Ramos (cell line): ENCODE measurements around the gene SLC25A13.

Source experiments
- in situ Hi-C: fragments of 300-500 bp; cut with MboI; formaldehyde crosslinking; loops from one replicate; pipeline ENCODE4 v1.14.3; 2022; ENCODE audit warnings: low sequenced_read_pairs; ENCODE audit not compliant: unreplicated experiment

The SLC25A13 gene

GRCh38 chr7:96327429-96327828 lies 5.5 kb upstream of the SLC25A13 start:
- in situ Hi-C loops, result loop anchor here (10.0 kb wide), 1 partner anchor 377 kb away; the partner anchor contains the start of gene SEM1

DNA sequence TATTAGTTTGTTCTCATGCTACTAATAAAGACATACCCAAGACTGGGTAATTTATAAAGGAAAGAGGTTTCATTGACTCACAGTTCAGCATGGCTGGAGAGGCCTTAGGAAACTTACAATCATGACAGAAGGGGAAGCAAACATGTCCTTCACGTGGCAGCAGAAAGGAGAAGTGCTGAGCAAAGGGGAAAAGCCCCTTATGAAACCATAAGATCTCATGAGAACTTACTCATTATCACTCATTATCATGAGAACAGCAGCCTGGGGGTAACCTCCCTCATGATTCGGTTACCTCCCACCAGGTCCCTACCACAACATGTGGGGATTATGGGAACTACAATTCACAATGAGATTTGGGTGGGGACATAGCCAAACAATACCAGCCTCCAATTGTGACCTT lies 4.9 kb upstream of the SLC25A13 start:
- in situ Hi-C loops, result loop anchor here (10.0 kb wide), 1 partner anchor 378 kb away; the partner anchor contains the start of gene SEM1

- in situ Hi-C loops, result loop anchor here (10.0 kb wide), 1 partner anchor 382 kb away; the partner anchor contains the start of gene SEM1
Measured at GRCh38 chr7:96322847-96323461, 1.1 kb upstream of the SLC25A13 start.

GRCh38 chr7:96322373-96322695 lies 436 bp upstream of the SLC25A13 start:
- in situ Hi-C loops, result loop anchor here (10.0 kb wide), 1 partner anchor 382 kb away; the partner anchor contains the start of gene SEM1

GRCh38 chr7:96321031-96321657 lies 754 bp downstream of the SLC25A13 start:
- in situ Hi-C loops, result loop anchor here (10.0 kb wide), 1 partner anchor 384 kb away; the partner anchor contains the start of gene SEM1

GRCh38 chr7:96320442-96320841 lies 1.5 kb downstream of the SLC25A13 start:
- in situ Hi-C loops, result loop anchor here (10.0 kb wide), 1 partner anchor 384 kb away; the partner anchor contains the start of gene SEM1

DNA sequence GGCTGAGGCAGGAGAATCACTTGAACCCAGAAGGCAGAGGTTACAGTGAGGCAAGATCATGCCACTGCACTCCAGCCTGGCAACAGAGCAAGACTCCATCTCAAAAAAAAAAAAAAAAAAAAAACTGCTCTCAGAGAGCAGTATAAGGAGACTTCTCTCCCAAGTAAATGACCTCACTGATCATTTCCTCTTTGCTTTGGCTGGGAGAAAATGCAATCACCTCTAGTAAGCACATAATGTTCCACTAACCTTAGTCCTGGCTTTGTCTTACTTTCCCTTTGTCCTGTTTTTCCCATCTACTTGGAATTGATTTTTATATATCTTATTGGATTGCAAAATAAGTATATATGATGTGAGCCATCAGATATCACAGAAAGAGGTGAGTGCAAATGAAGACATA lies 2.5 kb downstream of the SLC25A13 start:
- in situ Hi-C loops, result no loop called here

- in situ Hi-C loops, result no loop called here
Measured at GRCh38 chr7:96316949-96317348, 4.9 kb downstream of the SLC25A13 start.

- in situ Hi-C loops, result no loop called here
Measured at GRCh38 chr7:96315125-96315512, 6.8 kb downstream of the SLC25A13 start.

DNA sequence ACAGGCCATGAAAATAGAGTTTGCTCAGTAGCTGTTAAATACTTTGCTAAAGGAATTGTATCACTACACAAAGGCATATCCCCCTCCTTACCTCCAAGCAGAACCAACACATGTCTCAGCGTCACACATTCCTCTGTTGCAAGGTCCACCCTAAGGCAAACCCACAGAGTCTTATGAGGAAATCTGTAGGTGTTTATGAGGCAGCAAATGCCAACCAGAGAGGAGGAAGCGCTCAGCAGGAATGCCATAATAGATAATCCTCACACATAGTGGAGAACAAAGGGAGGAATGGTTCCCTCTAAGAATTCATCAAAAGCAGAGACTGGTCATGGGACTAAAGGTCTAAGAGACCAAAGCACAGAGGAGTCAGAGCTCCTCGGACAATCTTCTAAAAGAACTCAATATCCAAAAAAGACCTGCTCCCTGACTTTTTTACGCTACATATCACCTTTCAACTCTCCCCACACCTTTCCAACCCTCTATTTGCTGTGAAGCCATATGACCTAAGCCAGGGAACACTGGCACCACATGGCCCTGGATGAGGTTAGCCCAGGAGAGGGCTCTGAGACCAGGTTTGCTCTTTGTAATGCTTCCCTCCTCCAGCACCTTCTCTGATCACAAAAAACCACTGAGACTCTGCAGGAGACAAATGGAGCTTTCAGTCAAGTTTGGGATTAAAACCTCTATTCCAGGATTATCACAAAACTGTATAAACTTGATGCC lies 7.3 kb downstream of the SLC25A13 start:
- in situ Hi-C loops, result no loop called here

DNA sequence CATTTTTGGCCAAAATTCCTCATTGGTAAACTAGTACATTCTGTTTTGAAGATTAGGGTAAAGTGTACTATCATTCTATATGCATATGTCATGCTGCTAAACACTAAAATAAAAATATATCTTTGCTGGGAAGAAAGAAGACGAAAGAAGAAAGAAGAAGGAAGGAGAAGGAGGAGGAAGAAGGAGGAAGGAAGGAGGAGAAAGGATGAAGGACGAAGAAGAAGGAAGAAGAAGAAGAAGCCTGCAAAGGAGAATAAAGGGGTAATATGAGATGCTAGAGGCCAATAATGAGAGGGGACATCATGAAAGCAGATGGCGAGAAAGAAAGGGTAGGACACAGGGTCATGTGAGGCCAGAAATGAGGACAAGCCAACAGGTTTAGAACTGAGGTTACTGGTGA lies 8.0 kb downstream of the SLC25A13 start:
- in situ Hi-C loops, result no loop called here

DNA sequence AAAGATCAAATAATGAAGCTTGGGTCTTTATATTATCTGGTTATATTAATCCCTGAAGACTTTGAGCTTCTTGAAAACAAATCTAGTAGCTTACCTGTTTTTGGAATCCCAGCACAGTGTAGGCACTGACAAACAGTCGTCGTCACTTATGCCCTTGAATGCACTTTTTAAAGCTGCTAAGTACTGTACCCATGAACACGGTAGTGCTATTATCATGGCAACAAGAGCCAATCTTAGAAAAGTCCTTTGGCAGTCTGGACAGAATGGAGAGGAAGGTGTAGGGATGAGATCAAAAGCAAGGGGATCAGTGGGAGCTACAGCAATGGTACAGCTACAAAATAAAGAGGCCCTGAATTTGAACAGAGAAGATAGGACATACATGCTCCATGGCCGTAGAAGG lies 9.4 kb downstream of the SLC25A13 start:
- in situ Hi-C loops, result no loop called here

- in situ Hi-C loops, result no loop called here
Measured at GRCh38 chr7:96311967-96312366, 9.9 kb downstream of the SLC25A13 start.

GRCh38 chr7:96310110-96310509 lies 11.8 kb downstream of the SLC25A13 start:
- in situ Hi-C loops, result no loop called here

DNA sequence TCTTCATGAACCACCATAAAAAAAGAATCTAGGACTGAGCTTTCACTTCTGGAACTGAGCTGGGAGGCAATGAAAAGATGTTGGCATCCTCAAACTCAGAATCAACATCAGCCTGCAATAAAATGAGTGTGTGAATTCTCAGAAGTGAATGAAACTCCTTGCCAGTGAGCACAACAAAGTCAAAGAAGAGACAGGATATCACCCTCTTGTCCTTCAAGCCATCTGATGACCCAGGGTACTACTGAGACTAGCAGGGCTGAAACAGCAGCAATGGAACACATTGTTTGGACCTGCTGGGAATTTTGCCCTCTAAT lies 13.0 kb downstream of the SLC25A13 start:
- in situ Hi-C loops, result no loop called here

DNA sequence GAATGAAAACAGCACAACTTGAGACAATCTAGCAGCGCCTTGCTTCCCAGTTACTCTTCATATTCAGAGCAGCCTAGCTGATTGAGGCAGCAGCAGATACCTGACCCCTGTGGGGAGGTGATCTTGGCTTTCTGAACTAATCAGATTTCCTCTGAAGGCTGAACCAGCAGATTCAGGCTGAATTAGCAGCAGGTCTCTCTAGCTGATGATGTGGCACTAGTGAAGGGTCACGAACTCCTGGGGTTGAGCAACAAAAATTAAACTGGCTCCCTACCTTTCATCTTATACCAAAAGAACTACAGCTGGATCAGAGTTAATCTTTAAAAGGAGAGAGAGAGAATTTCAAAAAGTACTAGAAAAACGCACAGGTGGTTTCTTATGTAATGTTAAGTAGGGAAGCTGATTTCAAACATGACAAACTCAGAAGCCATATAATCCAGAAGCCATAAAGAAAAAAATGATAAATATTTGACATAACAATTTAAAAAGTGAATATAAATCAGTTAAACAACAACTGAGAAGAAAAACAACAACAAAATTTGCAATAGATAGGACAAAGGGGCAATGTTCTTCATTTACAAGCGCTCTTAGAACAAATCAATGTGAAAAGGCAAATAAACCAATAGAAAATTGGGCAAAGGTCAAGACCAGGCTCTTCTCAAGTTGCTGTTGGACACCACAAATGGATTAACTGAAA lies 13.5 kb downstream of the SLC25A13 start:
- in situ Hi-C loops, result no loop called here

DNA sequence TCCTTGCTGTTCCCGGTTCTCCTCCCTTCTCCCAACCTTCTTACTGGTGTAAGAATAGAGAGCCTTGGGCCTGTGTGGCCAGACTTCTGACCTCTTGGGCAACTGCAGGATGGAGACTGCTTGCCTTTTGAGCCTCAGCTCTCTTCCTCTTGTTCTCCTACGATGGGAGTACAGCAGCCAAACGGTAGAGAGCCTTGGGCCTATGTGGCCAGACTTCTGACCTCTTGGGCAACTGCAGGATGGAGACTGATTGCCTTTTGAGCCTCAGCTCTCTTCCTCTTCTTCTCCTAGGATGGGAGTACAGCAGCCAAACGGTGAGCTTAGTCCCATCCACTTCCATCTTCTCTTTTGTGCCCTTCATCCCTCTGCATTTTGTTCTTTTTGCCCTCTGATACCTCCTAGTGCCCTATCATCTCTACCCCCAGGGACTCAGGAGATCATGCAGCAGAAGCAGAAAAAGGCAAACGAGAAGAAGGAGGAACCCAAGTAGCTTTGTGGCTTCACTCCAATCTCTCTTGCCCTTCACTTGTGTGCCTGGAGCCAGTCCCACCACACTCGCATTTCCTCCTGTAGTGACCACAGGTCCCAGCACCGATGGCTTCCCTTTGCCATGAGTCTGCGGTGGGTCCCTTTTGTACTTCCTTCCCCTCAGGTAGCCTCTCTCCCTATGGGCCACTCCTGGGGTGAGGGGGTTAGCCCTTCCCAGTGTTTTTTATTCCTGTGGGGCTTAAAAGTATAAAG lies 15.3 kb downstream of the SLC25A13 start:
- in situ Hi-C loops, result no loop called here

DNA sequence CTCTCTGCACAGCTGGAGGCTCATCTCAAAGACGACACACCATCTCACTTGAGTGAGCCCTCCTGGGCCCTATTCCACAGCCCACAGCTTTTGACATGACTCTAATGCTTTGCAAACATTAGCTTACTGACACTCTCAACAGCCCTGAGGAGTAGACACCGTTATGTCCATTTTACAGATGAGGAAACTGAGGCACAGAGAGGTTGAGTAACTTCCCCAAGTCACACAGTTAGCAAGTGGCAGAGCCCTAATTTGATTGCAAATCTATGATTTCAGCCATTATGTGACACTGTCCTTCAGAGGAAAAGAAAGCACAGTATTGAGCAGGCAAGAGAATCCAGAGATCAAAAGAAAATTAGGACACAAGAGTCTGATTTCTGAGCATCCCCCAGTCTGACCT lies 16.0 kb downstream of the SLC25A13 start:
- in situ Hi-C loops, result no loop called here

DNA sequence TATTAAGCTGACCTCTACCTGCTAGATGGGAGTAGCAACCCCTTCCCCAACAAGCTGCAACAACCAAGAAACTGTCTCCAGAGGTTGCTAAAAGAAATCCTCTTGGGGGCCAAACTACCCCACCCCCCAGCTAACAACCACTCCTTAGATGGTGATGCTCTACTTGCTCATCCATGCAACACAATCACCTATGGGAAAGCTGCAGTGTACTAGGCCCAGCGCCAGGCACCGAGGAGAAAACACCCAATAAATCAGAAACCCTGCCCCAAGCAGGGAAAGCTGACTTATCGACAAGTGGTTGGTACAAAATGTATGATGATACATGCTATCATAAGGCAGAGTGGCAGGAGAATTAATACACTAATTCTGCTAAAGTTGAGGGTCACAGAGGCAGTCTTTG lies 17.3 kb downstream of the SLC25A13 start:
- in situ Hi-C loops, result no loop called here
